Measurements from ENCODE around the gene GABBR2.

The GABBR2 gene

DNA sequence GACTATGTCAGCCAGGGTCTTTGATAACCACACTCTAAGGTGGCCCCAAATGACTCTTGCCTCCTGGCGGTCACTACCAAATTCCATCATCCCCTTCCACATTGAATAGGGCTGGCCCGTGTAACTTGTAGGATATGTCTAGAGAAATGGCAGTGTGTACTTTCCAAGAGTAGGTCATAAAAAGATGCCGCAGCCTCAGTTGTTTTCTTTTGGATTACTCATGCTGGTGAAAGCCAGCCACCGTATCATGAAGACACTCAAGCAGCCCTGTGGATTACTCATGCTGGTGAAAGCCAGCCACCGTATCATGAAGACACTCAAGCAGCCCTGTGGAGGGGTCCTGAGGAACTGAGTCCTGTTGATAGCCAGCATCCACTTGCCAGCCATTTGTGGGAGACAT, 281.2 kb downstream of the GABBR2 start:
- DNase-seq: no peak

DNA sequence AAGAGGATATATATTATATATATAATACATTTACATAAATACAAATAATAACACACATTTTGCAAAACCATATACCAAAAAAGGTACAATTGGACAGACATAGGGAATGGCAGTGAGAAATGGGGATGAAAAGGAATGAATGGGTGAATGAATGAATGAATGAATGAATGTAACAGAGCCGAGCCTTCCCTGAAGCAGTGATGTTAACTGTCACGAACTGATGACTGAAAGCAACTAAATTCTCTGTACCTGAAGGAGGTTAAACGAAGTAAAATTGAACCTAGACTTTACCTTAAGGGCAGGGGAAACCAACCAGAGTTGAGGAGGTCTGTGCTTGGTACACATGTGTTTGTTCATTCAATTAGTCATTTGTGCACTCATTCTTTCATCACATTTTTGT, 283.7 kb downstream of the GABBR2 start:
- DNase-seq: no peak

GRCh38 chr9:98419260-98419603, 289.5 kb downstream of the GABBR2 start:
- no peak for DNase-seq

- no peak for DNase-seq
Observed at GRCh38 chr9:98418578-98419259, 290.0 kb downstream of the GABBR2 start.

DNA sequence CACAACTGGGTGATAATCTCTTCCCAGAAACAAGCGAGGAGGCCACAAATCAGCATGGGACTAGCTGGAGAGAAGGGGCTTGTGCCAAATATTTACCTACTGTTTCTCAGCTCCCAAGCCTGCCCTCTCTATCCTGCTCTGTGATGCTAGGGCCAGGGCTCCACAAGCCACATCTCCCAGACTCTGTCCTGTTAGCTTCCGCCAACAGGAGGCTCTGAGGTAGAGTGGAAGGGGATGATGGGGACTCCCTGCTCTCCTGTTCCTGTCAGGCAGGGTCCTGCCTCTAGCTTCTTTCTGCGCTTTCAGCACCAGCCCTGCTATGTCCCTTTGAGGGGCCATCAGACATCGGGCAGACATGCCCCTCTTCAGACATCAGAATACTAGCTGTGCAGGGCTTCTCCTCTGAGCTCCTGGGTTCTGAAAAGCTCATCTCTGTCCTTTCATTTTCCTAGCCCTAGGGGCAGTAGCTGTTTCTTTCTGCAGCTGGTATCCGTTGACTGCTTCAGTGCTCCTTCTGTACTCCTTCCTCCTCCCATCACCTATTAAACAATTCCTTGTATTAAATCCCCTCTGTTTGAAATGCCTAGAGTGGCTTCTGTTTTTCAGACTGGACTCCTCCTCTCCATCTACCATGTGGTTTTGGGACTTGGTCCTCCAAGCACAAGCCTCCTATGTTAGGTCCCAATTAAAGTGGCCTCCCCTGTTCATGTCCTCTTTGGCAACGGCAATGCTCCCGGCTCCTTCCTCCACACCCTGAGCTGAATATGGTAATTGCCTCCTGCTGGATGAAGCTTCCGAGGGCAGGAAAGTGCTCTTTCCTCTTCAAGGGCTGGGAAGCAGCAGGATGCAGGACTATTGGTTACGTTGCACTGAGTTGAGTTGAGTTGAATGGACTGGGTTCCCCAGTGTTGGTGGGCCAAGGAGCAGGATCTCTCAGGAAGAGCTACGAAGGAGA, 292.2 kb downstream of the GABBR2 start:
- no peak for DNase-seq

DNA sequence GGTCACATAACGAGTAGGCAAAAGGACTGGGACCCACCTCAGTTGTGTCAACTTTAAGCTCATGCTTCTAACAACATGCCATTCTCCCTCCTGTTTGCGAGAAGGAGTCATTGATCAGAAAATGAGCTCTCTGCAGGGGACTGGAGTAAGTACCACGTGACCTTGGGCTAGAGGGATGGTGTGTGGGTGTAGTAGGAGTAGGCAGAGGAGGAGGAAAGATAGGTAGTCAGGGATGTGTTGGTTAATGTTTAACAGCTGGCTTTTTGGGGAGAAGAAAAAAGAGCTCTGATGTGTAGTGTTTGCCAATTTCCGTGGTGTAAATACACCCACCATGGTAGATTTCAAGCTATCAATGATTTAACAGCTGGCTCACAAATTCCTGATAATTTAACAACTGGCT, 293.0 kb downstream of the GABBR2 start:
- no peak for DNase-seq

- no peak for DNase-seq
Observed at GRCh38 chr9:98413084-98413483, 295.7 kb downstream of the GABBR2 start.

GRCh38 chr9:98412101-98412842, 296.5 kb downstream of the GABBR2 start:
- no peak for DNase-seq

- DNase-seq: no peak
Observed at GRCh38 chr9:98410185-98410697, 298.5 kb downstream of the GABBR2 start.

DNA sequence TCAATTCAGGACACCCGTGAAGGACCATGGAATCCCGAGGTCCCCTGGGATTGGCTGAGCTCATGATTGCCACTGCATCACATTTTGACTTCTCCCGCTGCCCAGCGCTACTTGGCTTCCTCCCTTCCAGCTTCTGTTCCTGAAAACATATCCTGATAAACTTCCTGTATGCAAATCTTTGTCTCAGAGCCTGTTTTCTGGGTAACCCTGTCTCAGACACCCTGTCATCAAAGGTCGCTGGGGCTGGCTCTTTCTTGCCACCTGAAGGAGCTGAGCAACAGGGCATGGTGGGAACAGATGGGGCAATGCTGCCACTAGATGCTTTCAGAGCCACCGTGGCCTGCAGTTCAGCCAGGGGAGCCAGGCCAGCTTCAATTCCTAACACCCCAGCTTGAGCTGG, 299.0 kb downstream of the GABBR2 start:
- DNase-seq: no peak

GRCh38 chr9:98406469-98406868, 302.3 kb downstream of the GABBR2 start:
- no peak for DNase-seq

DNA sequence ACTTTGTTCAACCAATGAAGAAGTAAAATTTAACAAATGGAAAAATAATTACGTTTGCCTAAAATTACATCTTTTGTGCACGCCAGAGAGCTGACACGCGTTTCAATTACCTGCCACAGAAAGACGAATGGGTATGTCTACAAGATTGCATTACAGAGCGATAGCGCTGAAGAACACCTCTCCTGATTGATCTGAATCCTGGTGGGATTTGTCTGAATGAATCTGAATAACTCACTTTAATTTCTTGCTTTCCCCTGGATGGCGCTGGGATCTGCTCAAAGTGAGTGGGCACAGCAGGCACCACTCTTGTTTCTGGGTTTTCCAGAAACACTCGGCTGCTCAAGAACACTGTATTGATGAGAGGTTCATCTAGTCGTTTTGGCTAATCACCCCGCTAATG, 304.5 kb downstream of the GABBR2 start:
- no peak for DNase-seq

- no peak for DNase-seq
Observed at GRCh38 chr9:98403715-98404114, 305.0 kb downstream of the GABBR2 start.

GRCh38 chr9:98402019-98402840, 306.5 kb downstream of the GABBR2 start:
- DNase-seq: no peak

GRCh38 chr9:98401140-98402018, 307.4 kb downstream of the GABBR2 start:
- DNase-seq: no peak

DNA sequence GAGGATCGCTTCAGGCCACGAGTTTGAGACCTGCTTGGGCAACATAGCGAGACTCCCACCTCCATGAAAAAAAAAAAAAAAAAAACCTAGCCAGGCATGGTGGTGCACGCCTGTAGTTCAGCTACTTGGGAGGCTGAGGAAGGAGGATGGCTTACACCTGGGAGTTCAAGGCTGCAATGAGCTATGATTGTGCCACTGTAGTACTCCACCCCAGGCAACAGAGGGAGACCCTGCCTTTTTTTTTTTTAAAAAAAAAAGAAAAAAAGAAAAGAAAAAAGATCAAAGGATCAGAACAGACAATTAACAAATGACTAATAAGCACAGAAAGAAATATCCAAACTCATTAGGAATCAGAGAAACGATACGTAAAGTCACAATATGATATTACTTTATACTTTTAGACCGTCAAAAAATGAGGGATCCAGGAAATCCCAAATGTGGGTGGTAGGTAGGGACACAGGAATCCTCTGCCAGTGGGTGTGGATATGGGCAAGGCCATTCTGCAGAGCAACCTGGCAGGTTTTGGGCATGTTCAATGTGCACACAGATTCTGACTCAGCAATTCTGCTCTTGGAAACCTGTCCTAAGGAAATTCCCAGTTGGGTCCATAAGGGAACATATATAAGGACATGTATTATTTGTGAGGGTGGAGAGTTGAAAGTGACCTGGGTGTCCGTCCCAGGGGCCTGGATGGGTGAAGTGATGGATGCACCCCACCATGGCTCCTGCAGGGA, 308.6 kb downstream of the GABBR2 start:
- DNase-seq: no peak

- no peak for DNase-seq
Observed at GRCh38 chr9:98396656-98397055, 312.1 kb downstream of the GABBR2 start.

- DNase-seq: no peak
Observed at GRCh38 chr9:98396236-98396635, 312.5 kb downstream of the GABBR2 start.

GRCh38 chr9:98391867-98392266, 316.9 kb downstream of the GABBR2 start:
- no peak for DNase-seq

- no peak for DNase-seq
Observed at GRCh38 chr9:98391406-98391805, 317.3 kb downstream of the GABBR2 start.

DNA sequence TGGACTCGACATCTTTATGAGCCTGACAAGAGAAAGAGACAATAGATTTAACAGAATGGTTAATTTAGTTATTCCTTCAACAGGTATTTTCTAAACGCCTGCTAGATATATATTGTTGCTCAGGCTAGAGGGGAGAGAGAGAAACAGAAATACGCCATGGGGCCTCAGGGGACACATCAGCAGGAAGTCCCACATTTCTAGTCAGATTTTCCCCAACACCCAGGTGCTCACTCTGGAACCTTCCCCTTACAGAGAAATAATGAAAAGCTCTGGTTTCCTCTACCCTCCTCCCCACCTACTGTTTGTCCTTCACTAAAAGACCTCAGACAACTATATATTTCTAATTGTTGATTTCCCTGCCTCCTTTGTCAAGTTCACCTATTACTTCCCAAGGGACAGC, 323.0 kb downstream of the GABBR2 start:
- DNase-seq: no peak
